ENCODE data around the gene EBF4. TPM values are rescaled to one million over a fixed set of nuclear protein-coding genes. Genes with fewer than 3 reads are reported as not detected.

Gene EBF4
- total and polyA plus RNA-seq, 2 of the 8 experiments (the other 6 are each of a cell fraction or from before 2014, with no cell fraction given): 1.2 to 2.9 TPM

DNA sequence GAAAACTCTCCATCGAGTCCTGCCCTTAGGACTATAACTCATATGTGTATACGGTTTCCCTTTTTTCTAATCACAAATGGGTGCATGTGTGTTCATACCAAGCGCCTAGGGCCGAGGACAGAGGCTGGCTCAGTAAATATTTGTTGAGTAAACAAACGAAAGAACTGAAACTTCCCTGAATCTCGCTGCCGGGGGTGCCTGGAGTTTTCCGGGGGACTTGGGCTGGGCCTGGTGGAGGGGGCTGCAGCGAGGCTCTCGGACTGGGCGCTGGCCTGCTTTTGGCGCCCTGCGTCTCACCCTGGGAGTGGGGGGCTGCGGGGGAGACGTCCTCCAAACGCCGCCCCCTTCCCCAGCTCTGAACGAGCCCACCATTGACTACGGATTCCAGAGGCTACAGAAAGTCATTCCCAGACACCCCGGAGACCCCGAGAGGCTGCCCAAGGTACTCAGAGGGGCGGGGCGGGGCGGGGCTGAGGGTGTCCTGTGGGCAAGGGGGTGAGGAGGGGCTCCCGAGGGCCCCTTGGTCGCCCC, 58.8 kb downstream of the EBF4 start (continued):
- TF ChIP-seq, protein P1, sequence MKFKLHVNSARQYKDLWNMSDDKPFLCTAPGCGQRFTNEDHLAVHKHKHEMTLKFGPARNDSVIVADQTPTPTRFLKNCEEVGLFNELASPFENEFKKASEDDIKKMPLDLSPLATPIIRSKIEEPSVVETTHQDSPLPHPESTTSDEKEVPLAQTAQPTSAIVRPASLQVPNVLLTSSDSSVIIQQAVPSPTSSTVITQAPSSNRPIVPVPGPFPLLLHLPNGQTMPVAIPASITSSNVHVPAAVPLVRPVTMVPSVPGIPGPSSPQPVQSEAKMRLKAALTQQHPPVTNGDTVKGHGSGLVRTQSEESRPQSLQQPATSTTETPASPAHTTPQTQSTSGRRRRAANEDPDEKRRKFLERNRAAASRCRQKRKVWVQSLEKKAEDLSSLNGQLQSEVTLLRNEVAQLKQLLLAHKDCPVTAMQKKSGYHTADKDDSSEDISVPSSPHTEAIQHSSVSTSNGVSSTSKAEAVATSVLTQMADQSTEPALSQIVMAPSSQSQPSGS (IDR thresholded peaks at IDR 0.05; ENCODE audit: low read length): no peak

All from H1 (cell line).